HEK293 (cell line): Measurements from ENCODE around the gene ZNF467.

Experiments
- CTCF ChIP-seq: fragments of 450-650 bp; formaldehyde crosslinking; IDR thresholded peaks from 2 replicates; pipeline ENCODE4 v1.5.1; 2016; ENCODE audit warnings: missing biosample characterization, missing genetic modification characterization
- ZNF518A ChIP-seq: fragments of 450-650 bp; formaldehyde crosslinking; conservative IDR thresholded peaks from 2 replicates; pipeline ENCODE4 v1.5.1; 2016; ENCODE audit warnings: low read depth, missing biosample characterization, missing genetic modification characterization

The ZNF467 gene

GRCh38 chr7:149714910-149715471 is 58.4 kb downstream of the ZNF467 start (continued):
- TF ChIP-seq ZNF518A (no peak), CTCF (tag by site-specific recombination) (no peak)
